Common myeloid progenitor, CD34-positive (primary cell): ENCODE measurements around the gene IGF2BP3.

Experiments
- CTCF ChIA-PET: fragments of 350-600 bp; sonication (Branson Sonifier 250); formaldehyde crosslinking; loops from one replicate; lab custom pipeline; 2021; ENCODE audit warnings: antibody characterized with exemption; lab: Charles Lee
- POLR2A ChIA-PET: fragments of 350-600 bp; sonication (Branson Sonifier 250); formaldehyde crosslinking; loops from one replicate; lab custom pipeline; 2021; ENCODE audit warnings: antibody characterized with exemption; lab: Charles Lee
- DNase-seq, 3 donors: peaks; one replicate each; pipeline versions ENCODE4 v3.0.0 to v3.0.0-alpha.2; 2013
- H3K27ac ChIP-seq, 2 experiments: 1 replicate in 1 of 2; 2 replicates in 1 of 2; pipeline ENCODE4 v1.7.0; 2013; ENCODE audit warnings: inconsistent platforms in 2 of 2, low read length in 2 of 2, mild to moderate bottlenecking in 2 of 2, low read depth in 1 of 2, moderate library complexity in 1 of 2; ENCODE audit not compliant: severe bottlenecking in 2 of 2, insufficient read depth in 1 of 2, poor library complexity in 1 of 2
- H3K27me3 ChIP-seq, 5 experiments: replicated peaks in 2 of 5; 1 replicate in 3 of 5; 2 replicates in 2 of 5; pipeline versions ENCODE4 v1.6.1 to v1.7.0; 2013; ENCODE audit warnings: low read length in 4 of 5, mild to moderate bottlenecking in 2 of 5, moderate library complexity in 2 of 5, inconsistent platforms in 1 of 5; ENCODE audit not compliant: insufficient read depth in 5 of 5, control insufficient read depth in 4 of 5
- H3K36me3 ChIP-seq, 4 experiments: 1 replicate in 2 of 4; 2 replicates in 2 of 4; pipeline versions ENCODE4 v1.6.1 to v1.7.0; 2013; ENCODE audit warnings: low read length in 3 of 4, control low read depth in 1 of 4, mild to moderate bottlenecking in 1 of 4; ENCODE audit not compliant: control insufficient read depth in 4 of 4, insufficient read depth in 4 of 4
- H3K4me1 ChIP-seq, 4 experiments: 1 replicate in 3 of 4; 2 replicates in 1 of 4; pipeline versions ENCODE4 v1.6.1 to v1.7.1; 2013; ENCODE audit warnings: low read length in 3 of 4, mild to moderate bottlenecking in 3 of 4, control low read depth in 1 of 4, inconsistent platforms in 1 of 4, moderate library complexity in 1 of 4; ENCODE audit not compliant: control insufficient read depth in 4 of 4, insufficient read depth in 4 of 4; ENCODE audit errors: control extremely low read depth in 1 of 4
- H3K4me3 ChIP-seq, 7 experiments: 1 replicate in 4 of 7; 2 replicates in 3 of 7; pipeline versions ENCODE4 v1.5.1 to v1.7.0; 2013; ENCODE audit warnings: mild to moderate bottlenecking in 7 of 7, low read length in 6 of 7, moderate library complexity in 6 of 7, inconsistent platforms in 2 of 7, low read depth in 2 of 7, control low read depth in 1 of 7; ENCODE audit not compliant: insufficient read depth in 4 of 7, control insufficient read depth in 1 of 7; ENCODE audit errors: extremely low read depth in 1 of 7
- H3K9me3 ChIP-seq, 5 experiments: 1 replicate in 4 of 5; 2 replicates in 1 of 5; pipeline versions ENCODE4 v1.6.1 to v1.7.1; 2013; ENCODE audit warnings: low read length in 4 of 5, mild to moderate bottlenecking in 2 of 5, inconsistent platforms in 1 of 5, low read depth in 1 of 5, moderate library complexity in 1 of 5; ENCODE audit not compliant: control insufficient read depth in 4 of 5, insufficient read depth in 2 of 5; ENCODE audit errors: control extremely low read depth in 1 of 5
- WGBS: methylation state at CpG from one replicate; pipeline ENCODE4 v1.1.5; 2013; ENCODE audit not compliant: insufficient coverage; 5-methylcytosine and 5-hydroxymethylcytosine counted together

IGF2BP3 gene

GRCh38 chr7:23341846-23342598, 128.3 kb downstream of the IGF2BP3 start:
- Histone ChIP-seq H3K27ac (no peak overlapping the region), H3K9me3 (peaks cover 0 to 11% (median 1%) of the 10 kb centered on the region in 5 experiments), H3K36me3 (peaks cover 0 to 74% (median 24%) of the 10 kb centered on the region in 4 experiments), H3K4me1 (peaks cover 11 to 27% (median 23%) of the 10 kb centered on the region in 4 experiments), H3K4me3 (no peak overlapping the region), H3K27me3 (no peaks in the 10 kb centered on the region)
- CTCF ChIA-PET: no interaction called here
- DNase-seq: no peak
- WGBS: 100% methylated on average over 2 of the region's 7 CpGs
- POLR2A ChIA-PET: no interaction called here

GRCh38 chr7:23338863-23339262, 131.4 kb downstream of the IGF2BP3 start:
- DNase-seq: no peak
- Histone ChIP-seq H3K4me3 (no peak overlapping the region), H3K36me3 (peaks cover 0 to 69% (median 25%) of the 10 kb centered on the region in 4 experiments), H3K27ac (no peak overlapping the region), H3K27me3 (no peaks in the 10 kb centered on the region), H3K9me3 (peaks cover 0 to 11% (median 1%) of the 10 kb centered on the region in 5 experiments), H3K4me1 (peaks cover 4 to 11% (median 8%) of the 10 kb centered on the region in 4 experiments)
- 100% methylated on average over 1 of the region's 2 CpGs for WGBS
- ChIA-PET CTCF (interaction anchor here (1.0 to 2.2 kb wide), 2 partner anchors 8 to 17 kb away, joined by 3 to 13 read pairs; no protein-coding TSS in a partner anchor), POLR2A (no interaction called here)

GRCh38 chr7:23338439-23338838, 131.9 kb downstream of the IGF2BP3 start:
- ChIA-PET CTCF (interaction anchor here (2.2 kb wide), 1 partner anchor 8 kb away, joined by 13 read pairs; no protein-coding TSS in a partner anchor), POLR2A (no interaction called here)
- Histone ChIP-seq H3K27ac (no peak overlapping the region), H3K27me3 (no peaks in the 10 kb centered on the region), H3K4me3 (no peak overlapping the region), H3K36me3 (peaks cover 0 to 69% (median 26%) of the 10 kb centered on the region in 4 experiments), H3K4me1 (peaks cover 4 to 11% (median 8%) of the 10 kb centered on the region in 4 experiments), H3K9me3 (peaks cover 0 to 11% (median 1%) of the 10 kb centered on the region in 5 experiments)
- 83% methylated on average over 1 of the region's 2 CpGs for WGBS
- no peak for DNase-seq

DNA sequence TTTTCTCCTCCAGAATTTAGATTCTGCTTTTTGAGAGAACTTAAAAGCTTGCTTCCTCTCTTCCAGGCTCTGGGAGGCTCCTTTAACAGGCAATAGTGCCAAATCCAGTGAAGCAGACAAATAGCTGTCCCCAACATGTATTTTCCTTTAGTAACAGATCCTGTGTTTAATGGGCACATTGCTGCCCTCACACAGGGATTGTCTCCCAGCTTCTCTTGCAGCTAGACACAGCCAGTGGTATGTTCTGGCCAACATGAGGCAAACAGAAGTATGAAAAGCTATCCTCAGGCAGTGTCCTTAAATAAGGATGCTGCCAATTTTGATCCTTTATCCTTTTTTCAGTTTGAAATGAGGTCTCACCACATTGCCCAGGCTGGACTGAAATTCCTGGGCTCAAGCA, 132.9 kb downstream of the IGF2BP3 start:
- Histone ChIP-seq H3K4me1 (peaks cover 4 to 11% (median 8%) of the 10 kb centered on the region in 4 experiments), H3K9me3 (peaks cover 0 to 11% (median 1%) of the 10 kb centered on the region in 5 experiments), H3K36me3 (peaks cover 0 to 68% (median 26%) of the 10 kb centered on the region in 4 experiments), H3K27me3 (no peaks in the 10 kb centered on the region), H3K4me3 (no peak overlapping the region), H3K27ac (no peak overlapping the region)
- ChIA-PET POLR2A (no interaction called here), CTCF (interaction anchor here (1.1 to 2.2 kb wide), 4 partner anchors 9 to 65 kb away, joined by 3 to 13 read pairs (median 4); no protein-coding TSS in a partner anchor)
- no peak for DNase-seq

DNA sequence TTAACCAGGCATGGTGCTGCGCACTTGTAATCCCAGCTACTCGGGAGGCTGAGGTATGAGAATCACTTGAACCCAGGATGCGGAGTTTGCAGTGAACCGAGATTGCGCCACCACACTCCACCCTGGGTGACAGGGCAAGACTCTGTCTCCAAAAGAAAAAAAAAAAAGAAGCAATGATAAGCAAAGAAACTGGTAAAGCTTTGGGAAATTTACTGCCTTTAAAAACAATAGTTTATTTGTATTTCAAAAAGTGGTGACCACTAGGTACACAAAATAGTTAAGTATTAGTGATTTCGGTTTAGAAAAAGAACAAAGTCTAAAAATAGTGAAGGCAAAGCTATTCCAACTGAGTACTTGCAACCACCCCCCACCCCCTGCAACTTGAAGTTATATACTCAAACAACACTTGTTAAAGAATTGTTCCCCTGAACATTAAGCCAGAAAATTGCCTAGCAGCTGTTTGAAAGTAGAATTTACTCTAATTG, 133.4 kb downstream of the IGF2BP3 start:
- Histone ChIP-seq H3K27me3 (no peaks in the 10 kb centered on the region), H3K9me3 (peaks cover 0 to 11% (median 1%) of the 10 kb centered on the region in 5 experiments), H3K4me1 (peaks cover 4 to 11% (median 8%) of the 10 kb centered on the region in 4 experiments), H3K4me3 (no peak overlapping the region), H3K36me3 (peaks cover 0 to 67% (median 24%) of the 10 kb centered on the region in 4 experiments), H3K27ac (no peak overlapping the region)
- ChIA-PET POLR2A (no interaction called here), CTCF (interaction anchor here (1.1 to 2.2 kb wide), 7 partner anchors 9 to 65 kb away, joined by 3 to 13 read pairs (median 4); no protein-coding TSS in a partner anchor)
- 100% methylated on average over 5 of the region's 6 CpGs for WGBS
- DNase-seq: no peak

- H3K36me3 ChIP-seq: peaks cover 0 to 62% (median 23%) of the 10 kb centered on the region in 4 experiments
- H3K27ac ChIP-seq: no peak overlapping the region
- peaks cover 4 to 11% (median 8%) of the 10 kb centered on the region in 4 experiments for H3K4me1 ChIP-seq
- ChIA-PET CTCF (interaction anchor here (0.6 to 1.6 kb wide), 10 partner anchors 10 to 1762 kb away, joined by 3 to 8 read pairs (median 3); no protein-coding TSS in a partner anchor), POLR2A (interaction anchor here (0.9 kb wide), 1 partner anchor 232 kb away, joined by 6 read pairs; no protein-coding TSS in a partner anchor)
- no peak overlapping the region for H3K4me3 ChIP-seq
- WGBS: 37% methylated on average over 3 of the region's 3 CpGs
- peaks cover 0 to 11% (median 1%) of the 10 kb centered on the region in 5 experiments for H3K9me3 ChIP-seq
- DNase-seq: peak in 2 of 3 donors; percentile 56 to 71
- H3K27me3 ChIP-seq: no peaks in the 10 kb centered on the region
Observed at GRCh38 chr7:23336086-23336485, 134.2 kb downstream of the IGF2BP3 start.
